ENCODE data around the gene ARHGAP30.
"Not testable (repeated sequence)": the region's sequence is repeated elsewhere in the genome, so short reads cannot be mapped to it uniquely, and the experiment has no call there.

GRCh38 chr1:161019111-161019660 is 50.5 kb downstream of the ARHGAP30 start:
- TF ChIP-seq NRF1 (IDR thresholded peaks at IDR 0.05; ENCODE audit: low read depth, low read length); CTCF (IDR thresholded peaks at IDR 0.05; ENCODE audit: control extremely low read depth in 1 of 3, insufficient read depth in 1 of 3, low read depth in 1 of 3, low read length in 3 of 3); SP2 (IDR thresholded peaks at IDR 0.05; ENCODE audit: low read length); MAFK (IDR thresholded peaks at IDR 0.05; ENCODE audit: low read depth, low read length); CEBPB (IDR thresholded peaks at IDR 0.05; ENCODE audit: low read depth, low read length); MAX (IDR thresholded peaks at IDR 0.05): not testable (repeated sequence)

All from H1 (cell line).